ENCODE results near the gene PRKAR1B.
"Not testable (repeated sequence)": the region's sequence is repeated elsewhere in the genome, so short reads cannot be mapped to it uniquely, and the experiment has no call there.

GRCh38 chr7:752256-752655, 25.2 kb upstream of the PRKAR1B start:
- not testable (repeated sequence) for TF ChIP-seq POLR2A, CTCF (IDR thresholded peaks at IDR 0.05)
